Measurements from ENCODE around the gene DHRSX.

The DHRSX gene

DNA sequence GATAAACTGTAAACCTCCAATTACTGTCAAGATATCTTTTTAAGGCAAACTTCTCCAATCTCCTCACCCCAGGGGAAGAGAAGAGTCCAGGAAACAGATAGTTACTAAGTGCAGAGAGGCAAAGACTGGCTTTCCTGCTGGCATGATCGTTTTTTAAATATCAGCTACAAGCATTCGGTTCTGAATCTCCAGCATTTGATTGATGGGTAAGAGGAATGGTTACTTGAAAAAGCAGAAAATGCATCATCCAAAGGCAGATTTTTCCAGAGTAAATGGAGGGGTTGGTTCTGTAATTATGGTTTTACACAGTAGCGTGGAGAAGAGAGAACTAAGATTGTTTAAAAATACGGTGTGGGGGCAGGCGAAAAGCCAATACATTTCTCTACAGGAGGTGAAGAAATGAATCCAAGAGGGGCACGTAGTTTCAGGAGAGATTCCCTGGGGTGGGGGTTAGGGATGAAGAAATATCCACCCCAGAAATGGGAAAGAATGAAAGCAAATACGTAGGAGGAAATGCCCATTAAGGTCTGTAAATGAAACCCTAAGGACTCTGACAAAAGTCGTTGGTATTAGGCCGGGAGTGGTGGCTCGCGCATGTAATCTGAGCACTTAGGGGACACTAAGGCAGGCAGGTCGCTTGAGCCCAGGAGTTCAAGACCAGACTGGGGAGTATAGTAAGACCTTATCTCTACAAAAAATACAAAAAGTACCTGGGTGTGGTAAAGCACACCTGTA lies 248.3 kb downstream of the DHRSX start:
- TF ChIP-seq GATA3 (IDR thresholded peaks at IDR 0.05; ENCODE audit: low read depth, low read length) (no peak), GATA2 (IDR thresholded peaks at IDR 0.05; ENCODE audit: low read depth, low read length) (no peak)

DNA sequence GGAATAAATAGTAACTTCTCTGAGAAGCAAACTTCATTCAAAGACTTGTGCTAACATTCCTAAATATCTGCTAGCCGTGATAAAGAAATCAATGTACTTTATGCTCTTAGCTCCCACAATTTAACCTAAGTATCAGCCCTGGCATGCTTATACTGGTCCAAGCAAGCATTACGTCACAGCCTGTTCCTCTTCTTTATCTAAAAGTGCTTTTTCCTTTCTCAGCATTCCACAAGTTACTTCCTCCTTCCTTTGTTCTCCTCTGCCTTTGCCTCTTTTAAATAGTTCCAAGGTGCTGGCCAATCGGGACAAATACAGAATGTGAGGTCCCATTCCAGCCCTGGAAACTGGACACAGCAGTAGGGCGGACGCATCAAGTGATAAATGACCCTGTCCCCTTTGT lies 249.6 kb downstream of the DHRSX start:
- no peak for TF ChIP-seq GATA2 (IDR thresholded peaks at IDR 0.05; ENCODE audit: low read depth, low read length)
- TF ChIP-seq GATA3 (IDR thresholded peaks at IDR 0.05; ENCODE audit: low read depth, low read length), result no peak

DNA sequence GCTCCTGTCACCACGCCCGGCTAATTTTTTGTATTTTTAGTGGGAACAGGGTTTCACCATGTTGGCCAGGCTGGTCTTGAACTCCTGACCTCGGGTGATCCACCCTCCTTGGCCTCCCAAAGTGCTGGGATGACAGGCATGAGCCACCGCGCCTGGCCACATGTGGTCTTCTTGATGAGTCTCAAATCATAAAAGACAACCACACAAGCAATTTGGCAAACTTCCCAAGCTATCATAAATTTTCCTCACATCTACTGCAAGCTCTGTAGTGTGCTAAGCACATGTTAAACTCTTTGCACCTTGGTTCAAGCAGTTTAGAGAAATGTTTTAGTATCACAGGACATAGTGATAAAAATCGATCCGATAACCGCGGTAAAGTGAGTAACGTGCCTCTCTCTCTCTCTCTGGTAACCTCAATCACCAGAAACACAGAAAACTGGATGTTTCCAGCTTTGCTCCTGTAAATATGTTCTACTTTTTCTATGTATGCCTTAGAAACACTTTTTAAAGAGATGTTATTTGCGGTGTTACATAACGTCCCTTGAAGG lies 256.8 kb downstream of the DHRSX start:
- TF ChIP-seq GATA2 (IDR thresholded peaks at IDR 0.05; ENCODE audit: low read depth, low read length), result no peak

DNA sequence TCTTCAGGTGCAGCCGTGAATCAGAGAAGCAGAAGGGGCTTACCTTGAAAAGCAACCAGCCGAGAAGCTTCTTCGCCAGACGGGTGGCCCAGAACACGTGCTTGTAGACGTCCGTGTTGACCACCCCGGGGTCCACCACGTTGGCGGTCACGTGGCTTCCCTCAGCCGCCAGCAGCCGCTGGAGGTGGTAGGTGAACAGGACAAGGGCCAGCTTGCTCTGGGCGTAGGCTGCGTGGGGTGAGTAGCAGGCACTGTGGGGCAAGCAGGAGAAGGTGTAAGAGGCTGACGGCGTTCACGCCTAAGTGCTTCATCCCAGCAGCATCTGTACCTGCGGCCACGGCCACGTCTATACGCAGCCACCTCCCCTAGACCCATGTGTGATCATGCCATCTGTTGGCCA lies 257.8 kb downstream of the DHRSX start:
- TF ChIP-seq GATA2 (IDR thresholded peaks at IDR 0.05; ENCODE audit: low read depth, low read length) (no peak), GATA3 (IDR thresholded peaks at IDR 0.05; ENCODE audit: low read depth, low read length) (no peak)

DNA sequence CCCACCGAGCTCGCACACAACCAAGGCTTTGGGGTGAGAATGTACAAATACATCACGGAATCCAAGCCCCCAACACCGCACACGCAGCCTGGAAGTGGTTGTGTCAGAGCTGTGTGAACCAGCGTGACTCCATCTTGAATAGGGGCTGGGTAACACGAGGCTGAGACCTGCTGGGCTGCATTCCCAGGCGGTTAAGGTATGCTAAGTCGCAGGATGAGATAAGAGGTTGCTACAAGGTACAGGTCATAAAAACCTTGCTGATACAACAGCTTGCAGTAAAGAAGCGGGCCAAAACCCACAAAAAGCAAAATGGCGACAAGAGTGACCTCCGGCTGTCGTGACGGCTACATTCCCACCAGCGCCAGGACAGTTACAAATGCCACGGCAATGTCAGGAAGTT lies 258.4 kb downstream of the DHRSX start:
- TF ChIP-seq GATA3 (IDR thresholded peaks at IDR 0.05; ENCODE audit: low read depth, low read length) (no peak), GATA2 (IDR thresholded peaks at IDR 0.05; ENCODE audit: low read depth, low read length) (no peak)

DNA sequence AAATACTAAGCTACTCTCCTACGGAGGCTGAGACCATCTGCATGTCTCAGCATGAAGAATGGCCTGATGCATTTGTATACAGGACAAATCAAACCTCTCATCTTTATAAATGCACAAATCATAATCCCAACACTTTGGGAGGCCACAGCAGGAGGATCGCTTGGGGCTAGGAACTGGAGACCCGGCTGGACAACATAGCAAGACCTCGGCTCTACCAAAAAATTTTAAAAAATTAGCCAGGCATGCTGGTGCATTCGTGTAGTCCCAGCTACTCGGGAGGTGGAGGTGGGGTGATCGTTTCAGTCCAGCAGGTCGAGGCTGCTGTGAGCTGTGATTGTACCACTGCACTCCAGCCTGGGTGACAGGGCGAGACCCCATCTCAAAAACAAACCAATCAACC lies 262.8 kb downstream of the DHRSX start:
- TF ChIP-seq GATA3 (IDR thresholded peaks at IDR 0.05; ENCODE audit: low read depth, low read length) (no peak), GATA2 (IDR thresholded peaks at IDR 0.05; ENCODE audit: low read depth, low read length) (no peak)

DNA sequence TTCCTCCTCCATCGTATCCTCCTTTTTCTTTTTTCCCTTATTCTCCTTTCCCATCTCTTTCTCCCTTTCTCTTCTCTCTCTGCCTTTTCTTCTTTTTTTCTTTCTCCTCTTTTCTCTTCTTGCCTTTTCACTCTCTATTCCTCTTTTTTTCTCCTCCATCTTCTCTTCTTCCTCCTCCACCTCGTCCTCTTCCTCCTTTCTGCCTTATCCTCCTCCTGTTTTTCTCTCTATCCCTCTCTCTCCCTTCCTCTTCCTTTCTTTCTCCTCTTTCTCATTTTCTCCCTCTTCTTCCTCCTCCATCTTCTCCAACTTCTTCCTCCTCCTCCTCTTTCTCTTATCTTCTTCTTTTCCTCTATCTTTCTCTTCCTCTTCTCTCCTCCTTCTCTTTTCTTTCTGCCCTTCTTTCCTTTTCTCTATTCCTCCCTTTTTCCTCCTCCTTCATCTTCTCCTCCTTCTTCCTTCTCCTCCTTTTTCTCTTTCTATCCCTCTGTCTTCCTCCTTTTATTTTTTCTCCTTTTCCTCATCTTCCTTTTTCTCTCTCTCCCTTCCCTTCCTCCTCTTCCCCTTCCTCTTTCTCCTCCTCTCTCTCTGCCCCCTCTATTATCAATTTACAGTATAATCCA lies 269.1 kb downstream of the DHRSX start:
- no peak for TF ChIP-seq GATA2 (IDR thresholded peaks at IDR 0.05; ENCODE audit: low read depth, low read length)
- TF ChIP-seq GATA3 (IDR thresholded peaks at IDR 0.05; ENCODE audit: low read depth, low read length), result no peak

DNA sequence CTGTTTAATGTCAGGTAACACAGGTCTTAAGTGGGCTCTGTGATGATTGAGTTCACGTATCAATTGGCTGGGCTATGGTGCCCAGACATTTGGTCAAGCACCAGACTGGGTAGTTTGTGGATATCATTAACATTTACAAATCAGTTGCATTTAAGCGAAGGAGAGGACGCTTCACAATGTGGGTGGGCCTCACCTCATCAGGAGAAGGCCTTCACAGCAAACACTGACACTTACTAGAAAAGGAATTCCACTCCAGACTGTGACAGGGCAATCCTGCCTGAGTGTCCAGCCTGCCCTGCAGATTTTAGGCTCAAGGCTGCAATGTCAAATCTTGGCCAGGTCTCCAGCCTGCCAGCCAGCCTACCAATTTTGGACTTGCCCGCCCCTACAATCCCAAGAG lies 270.3 kb downstream of the DHRSX start:
- TF ChIP-seq GATA3 (IDR thresholded peaks at IDR 0.05; ENCODE audit: low read depth, low read length), result no peak
- TF ChIP-seq GATA2 (IDR thresholded peaks at IDR 0.05; ENCODE audit: low read depth, low read length), result no peak

DNA sequence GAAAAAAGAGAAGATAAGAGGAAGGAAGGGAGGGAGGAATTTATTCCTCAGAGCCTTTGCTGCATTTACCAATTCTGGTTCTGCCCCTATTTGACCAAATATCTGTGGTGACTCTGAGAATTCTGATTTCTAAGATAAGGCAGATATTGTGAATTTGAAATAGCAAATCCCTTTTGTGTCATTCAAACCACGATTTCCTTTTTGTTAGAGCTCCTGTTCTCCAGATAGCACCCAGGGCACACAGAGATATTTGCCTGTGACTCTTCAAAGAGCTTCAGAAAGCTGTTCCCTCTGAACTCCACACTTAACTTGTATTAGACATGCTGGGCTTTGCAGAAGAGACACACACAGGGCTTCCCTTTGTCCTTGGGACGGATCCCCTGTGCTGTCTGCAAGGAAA lies 272.2 kb downstream of the DHRSX start:
- TF ChIP-seq GATA3 (IDR thresholded peaks at IDR 0.05; ENCODE audit: low read depth, low read length), result no peak
- TF ChIP-seq GATA2 (IDR thresholded peaks at IDR 0.05; ENCODE audit: low read depth, low read length), result no peak

DNA sequence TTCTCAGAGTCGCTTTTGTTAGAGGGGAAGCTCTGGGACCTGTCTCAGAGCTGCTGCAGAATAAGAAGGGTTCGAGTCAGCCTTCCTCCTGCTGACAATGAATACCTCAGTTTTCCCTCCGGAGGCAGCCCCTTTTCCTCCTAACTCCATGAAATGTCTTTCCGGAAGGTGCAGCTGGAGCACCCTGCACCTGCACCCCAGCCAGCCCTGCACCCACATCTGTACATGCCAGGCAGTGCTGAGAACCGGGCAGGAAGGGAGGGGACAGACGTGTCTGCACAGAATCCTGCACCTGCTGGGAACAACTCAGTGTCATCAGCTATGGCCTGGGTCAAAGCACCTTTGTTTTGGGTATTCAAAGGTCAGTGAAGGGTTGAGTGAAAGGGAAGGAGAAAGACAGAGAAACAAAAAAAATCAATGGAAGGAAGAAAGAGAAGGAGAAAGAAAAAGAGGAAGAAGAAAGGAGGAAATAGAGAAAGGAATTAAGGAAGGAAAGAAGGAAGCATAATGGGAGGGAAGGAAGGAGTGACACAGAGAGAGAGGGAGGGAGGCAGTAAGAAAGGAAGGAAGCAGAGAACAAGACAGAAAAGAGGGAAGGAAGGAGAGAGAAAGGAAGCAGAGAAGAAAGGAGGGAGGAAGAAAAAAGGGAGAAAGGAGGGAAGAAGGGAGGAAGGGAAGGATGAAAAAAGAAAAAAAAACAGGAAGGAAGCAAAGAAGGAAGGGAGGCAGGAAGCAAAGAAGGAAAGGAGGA lies 273.7 kb downstream of the DHRSX start:
- no peak for TF ChIP-seq GATA3 (IDR thresholded peaks at IDR 0.05; ENCODE audit: low read depth, low read length)

DNA sequence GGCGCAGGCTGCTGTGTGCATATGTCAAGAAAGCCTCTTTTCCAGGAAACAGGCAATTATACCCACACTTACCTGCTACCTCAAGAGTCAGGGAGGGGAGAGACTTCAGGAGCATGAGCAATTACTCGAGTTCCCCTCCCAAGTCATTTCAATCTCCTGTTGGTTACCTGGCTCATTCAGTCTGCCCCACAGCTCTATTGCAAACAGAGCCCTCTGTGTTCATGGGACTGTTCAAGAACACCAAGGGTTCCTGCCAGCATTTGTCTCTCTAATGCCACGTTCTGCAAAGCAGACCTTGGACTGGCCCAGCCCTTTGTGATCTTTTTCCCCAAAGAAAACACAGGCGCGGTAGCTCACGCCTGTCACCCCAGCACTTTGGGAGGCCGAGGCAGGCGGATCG lies 274.6 kb downstream of the DHRSX start:
- TF ChIP-seq GATA3 (IDR thresholded peaks at IDR 0.05; ENCODE audit: low read depth, low read length), result no peak
- no peak for TF ChIP-seq GATA2 (IDR thresholded peaks at IDR 0.05; ENCODE audit: low read depth, low read length)

DNA sequence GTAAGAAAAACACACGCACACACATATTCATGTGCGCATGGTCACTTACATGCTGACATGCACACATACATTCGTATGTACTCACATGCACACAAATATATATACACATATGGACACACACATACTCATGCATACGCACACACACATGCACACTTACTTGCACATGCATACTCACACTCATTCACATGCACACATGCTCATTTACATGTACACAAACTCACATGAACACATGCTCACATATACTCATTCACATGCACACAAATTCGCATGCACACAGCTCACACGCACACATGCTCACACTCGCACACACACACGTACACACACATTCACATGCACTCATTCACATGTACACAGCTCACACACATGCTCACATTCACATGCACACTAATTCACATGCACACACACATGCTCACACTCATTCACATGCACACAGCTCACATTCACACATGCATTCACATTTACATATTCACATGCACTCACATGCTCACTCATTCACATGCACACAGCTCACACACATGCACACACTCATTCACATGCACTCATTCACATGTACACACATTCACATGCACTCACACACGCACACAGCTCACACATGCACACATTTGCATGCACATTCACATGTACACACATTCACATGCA lies 276.1 kb downstream of the DHRSX start:
- TF ChIP-seq GATA3 (IDR thresholded peaks at IDR 0.05; ENCODE audit: low read depth, low read length) (no peak), GATA2 (IDR thresholded peaks at IDR 0.05; ENCODE audit: low read depth, low read length) (no peak)

DNA sequence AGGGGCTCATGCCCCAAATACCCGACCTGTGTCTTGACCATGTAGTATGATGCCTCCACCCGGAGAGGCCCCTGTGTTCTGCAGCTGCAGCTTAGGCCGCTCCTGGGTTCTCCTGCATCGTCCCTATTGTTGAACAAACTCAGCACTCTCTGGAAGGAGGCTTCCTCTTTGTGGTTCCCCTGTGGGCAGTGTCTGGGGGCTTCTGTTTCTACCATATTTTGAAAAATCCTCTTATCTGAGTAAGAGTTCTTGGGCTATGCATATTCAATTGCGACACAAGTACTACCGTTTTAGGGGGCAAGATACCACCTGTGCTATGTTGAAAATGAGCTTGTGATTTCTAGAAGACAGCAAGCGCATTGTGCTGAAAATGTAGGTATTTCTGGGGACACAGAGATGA lies 276.6 kb downstream of the DHRSX start:
- no peak for TF ChIP-seq GATA2 (IDR thresholded peaks at IDR 0.05; ENCODE audit: low read depth, low read length)
- TF ChIP-seq GATA3 (IDR thresholded peaks at IDR 0.05; ENCODE audit: low read depth, low read length), result no peak

DNA sequence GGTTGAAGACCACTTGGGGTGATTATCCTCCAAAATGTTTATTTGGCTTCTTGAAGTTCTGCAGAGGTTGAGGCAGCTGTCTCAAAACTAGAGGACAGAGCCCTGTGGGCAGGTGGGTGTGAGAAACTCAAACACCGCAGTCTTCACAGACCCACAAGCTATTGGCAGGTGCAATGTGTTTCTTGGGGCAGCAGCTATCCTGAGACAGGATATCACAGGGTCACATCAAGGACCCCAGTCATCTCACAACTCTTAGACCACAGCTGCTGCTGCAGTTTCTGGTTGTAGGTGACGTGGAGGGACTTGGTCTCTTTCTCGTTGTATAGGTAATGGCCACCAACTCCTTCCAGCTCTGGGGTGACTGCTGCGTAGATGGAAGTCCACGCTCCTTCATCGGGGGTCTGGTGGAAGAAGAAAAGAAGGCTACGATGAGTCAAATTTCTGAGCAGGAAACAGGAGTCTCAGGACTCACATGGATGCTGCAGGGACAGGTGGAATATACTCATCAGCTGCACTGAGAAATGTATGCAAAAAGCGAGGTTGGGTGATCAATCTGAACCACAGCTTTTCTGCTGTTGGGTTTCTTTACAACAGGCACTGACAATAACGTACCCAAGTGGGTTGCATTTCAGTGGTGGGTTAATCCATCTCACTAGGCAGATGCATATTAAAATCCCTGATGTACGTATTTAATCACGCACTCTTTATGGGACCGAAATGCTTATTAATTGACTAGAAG lies 279.8 kb downstream of the DHRSX start:
- TF ChIP-seq GATA3 (IDR thresholded peaks at IDR 0.05; ENCODE audit: low read depth, low read length) (no peak), GATA2 (IDR thresholded peaks at IDR 0.05; ENCODE audit: low read depth, low read length) (no peak)

Data from SH-SY5Y (cell line).